Activated T-helper 17 cell treated with anti-CD3 and anti-CD28 coated beads, Interleukin-2, amount 50 U/mL, for 72 hours (primary cell): ENCODE data around the gene FCAMR. TPM values are rescaled to one million over a fixed set of nuclear protein-coding genes. Genes with fewer than 3 reads are reported as not detected.

Experiments
- ATAC-seq: fragments of 150-1000 bp; cut with Tn5 transposase; replicated peaks from 2 replicates; pipeline ENCODE4 v1.10.0; 2021; ENCODE audit warnings: mild to moderate bottlenecking, moderate library complexity
- H3K27ac Mint-ChIP-seq: one replicate; pipeline ENCODE4 v1.8.0; 2022; ENCODE audit warnings: mixed read lengths
- H3K27me3 Mint-ChIP-seq: one replicate; pipeline ENCODE4 v1.8.0; 2022; ENCODE audit warnings: mixed read lengths
- H3K36me3 Mint-ChIP-seq: one replicate; pipeline ENCODE4 v1.8.0; 2022; ENCODE audit warnings: low read depth, mild to moderate bottlenecking, mixed read lengths
- H3K4me1 Mint-ChIP-seq: one replicate; pipeline ENCODE4 v1.8.0; 2022; ENCODE audit warnings: mixed read lengths
- H3K4me3 Mint-ChIP-seq: one replicate; pipeline ENCODE4 v1.8.0; 2022; ENCODE audit warnings: mild to moderate bottlenecking, mixed read lengths
- H3K9me3 Mint-ChIP-seq: one replicate; pipeline ENCODE4 v1.8.0; 2022; ENCODE audit warnings: mixed read lengths
- total RNA-seq, 2 donors: library from RNA; stranded (reverse); gene quantifications; one replicate each; pipeline ENCODE4 v1.2.3, GENCODE V29; 2022

FCAMR gene
- total RNA-seq, 2 donors from 2014 or later: not detected

GRCh38 chr1:206908038-206908437 is 62.2 kb downstream of the FCAMR start:
- no peaks in the 10 kb centered on the region for H3K27me3 Mint-ChIP-seq

More at GRCh38 chr1:206908038-206908437, 62.2 kb downstream of the FCAMR start:
- peaks cover 86% of the 10 kb centered on the region for H3K36me3 Mint-ChIP-seq
- H3K27ac Mint-ChIP-seq: no peak overlapping the region
- H3K9me3 Mint-ChIP-seq: no peaks in the 10 kb centered on the region
- peak overlapping the region; percentile 66 for H3K4me3 Mint-ChIP-seq
- H3K4me1 Mint-ChIP-seq: peaks cover 62% of the 10 kb centered on the region
- no peak for ATAC-seq

Other genes starting within 250 kb of the FCAMR start
- gene IL19, start 199.7 kb downstream of the FCAMR start, total RNA-seq: not detected
- gene IL10, start 198.0 kb downstream of the FCAMR start, total RNA-seq: 1 to 10 TPM; 1.8 to 3.2 TPM
- not detected for gene IL20, start 104.8 kb downstream of the FCAMR start, total RNA-seq
- gene IL24, start 73.0 kb downstream of the FCAMR start, total RNA-seq: 1 to 10 TPM in 1 of 2 donors, under 1 TPM in 1; 0.15 to 4.6 TPM
- gene FCMR, start 48.5 kb downstream of the FCAMR start, total RNA-seq: 10 to 100 TPM; 22.7 to 74.0 TPM
- gene PIGR, start 24.0 kb downstream of the FCAMR start, total RNA-seq: under 1 TPM in 1 of 2 donors, not detected in 1; 0.34 TPM
- gene C1orf116, start 62.3 kb upstream of the FCAMR start, total RNA-seq: not detected
- gene YOD1, start 80.7 kb upstream of the FCAMR start, total RNA-seq: 1 to 10 TPM; 6.7 to 7.1 TPM
- gene PFKFB2, start 82.8 kb upstream of the FCAMR start, total RNA-seq: 1 to 10 TPM in 1 of 2 donors, under 1 TPM in 1; 0.85 to 1.3 TPM
- gene C4BPB, start 118.4 kb upstream of the FCAMR start, total RNA-seq: 1 to 10 TPM in 1 of 2 donors, under 1 TPM in 1; 0.58 to 2.1 TPM
- gene C4BPA, start 133.8 kb upstream of the FCAMR start, total RNA-seq: not detected